ENCODE data around the gene ZIC5. TPM values are rescaled to one million over a fixed set of nuclear protein-coding genes. Genes with fewer than 3 reads are reported as not detected.

ZIC5 gene
- total RNA-seq, 1 donor from 2014 or later, result 0.27 TPM

DNA sequence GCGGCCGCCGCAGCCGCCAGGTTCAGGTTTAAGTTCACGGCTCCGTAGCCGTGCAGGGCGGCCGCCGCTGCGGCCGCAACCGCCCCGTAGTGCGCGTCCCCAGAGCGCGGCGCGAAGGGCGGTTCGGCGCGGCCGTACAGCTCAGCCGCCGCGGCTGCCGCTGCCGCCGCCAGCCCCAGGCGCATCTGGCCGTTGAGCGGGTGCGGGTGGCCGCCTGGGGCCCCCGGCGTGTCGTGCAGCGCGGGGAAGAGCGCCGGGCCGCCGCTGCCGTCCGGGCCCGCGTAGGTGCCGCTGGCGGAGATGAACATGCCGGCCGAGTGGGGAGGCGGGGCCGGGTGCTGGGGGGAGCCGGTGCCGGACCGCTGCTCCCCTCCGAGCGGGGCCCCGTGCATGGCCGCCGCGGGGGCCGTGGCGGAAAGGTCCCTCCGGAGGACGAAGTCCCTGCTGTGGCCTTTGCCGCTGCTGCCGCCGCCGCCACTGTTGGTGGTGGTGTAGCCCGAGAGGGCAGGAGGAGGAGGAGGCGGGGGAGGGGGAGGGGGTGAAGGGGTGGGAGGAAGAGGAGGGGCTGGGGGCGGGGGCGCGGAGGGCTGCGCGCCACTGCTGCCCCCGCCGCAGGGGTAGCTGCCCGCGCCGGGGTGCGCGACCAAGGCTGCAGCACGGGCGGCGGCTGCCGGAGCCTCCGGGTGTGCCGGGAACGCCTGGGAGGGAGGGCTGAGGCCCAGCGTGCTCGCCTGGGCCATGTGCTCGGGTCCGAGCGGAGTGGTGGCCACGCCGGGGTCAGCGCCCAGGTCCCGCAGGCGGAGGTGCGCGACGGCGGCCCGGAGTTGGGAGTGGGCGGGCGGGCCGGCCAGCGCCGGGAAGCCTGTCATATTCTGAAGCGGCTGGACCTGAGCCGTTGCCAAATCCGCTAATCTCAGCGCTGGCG is 654 bp downstream of the ZIC5 start:
- no peaks in the 10 kb centered on the region for H3K36me3 ChIP-seq (ENCODE audit: insufficient read depth, low read length)

DNA sequence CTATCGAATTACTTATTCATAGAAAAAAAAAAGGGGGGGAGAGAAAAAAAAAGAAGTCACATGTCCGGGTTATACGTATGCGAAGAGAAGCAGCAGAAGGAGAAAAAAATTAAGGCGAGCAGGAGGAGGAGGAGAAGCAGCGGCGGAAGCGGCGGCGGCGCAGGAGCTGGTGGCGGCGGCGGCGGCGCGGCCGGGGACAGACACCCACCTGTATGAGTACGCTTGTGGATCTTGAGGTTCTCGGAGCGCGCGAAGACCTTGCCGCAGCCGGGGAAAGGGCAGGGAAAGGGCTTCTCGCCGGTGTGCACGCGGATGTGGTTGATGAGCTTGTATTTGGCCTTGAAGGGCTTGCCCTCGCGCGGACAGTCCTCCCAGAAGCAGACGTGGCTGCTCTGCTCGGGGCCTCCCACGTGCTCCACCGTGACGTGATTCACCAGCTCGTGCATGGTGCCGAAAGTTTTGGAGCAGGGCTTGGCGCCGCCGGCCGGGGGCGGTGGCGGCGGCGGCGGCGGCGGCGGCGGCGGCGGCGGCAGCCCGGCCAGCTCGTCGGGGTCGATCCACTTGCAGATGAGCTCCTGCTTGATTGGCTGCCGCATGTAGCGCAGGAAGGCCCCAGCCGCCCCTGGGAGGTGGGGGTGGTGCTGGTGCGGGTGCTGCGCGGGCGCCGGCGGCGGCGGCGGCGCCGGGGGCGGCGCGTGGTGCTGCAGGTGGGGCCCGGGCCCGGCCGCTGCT is 1.5 kb downstream of the ZIC5 start:
- H3K79me2 ChIP-seq (ENCODE audit: insufficient read depth, low read length), result peaks cover 32% of the 10 kb centered on the region
- Mint-ChIP-seq H3K27ac (ENCODE audit: unreplicated experiment) (no peak overlapping the region), H3K4me3 (ENCODE audit: unreplicated experiment) (peak overlapping the region; percentile 64), H3K27me3 (ENCODE audit: low read depth, unreplicated experiment) (peaks cover 71% of the 10 kb centered on the region), H3K9me3 (ENCODE audit: unreplicated experiment) (peaks cover 26% of the 10 kb centered on the region), H3K36me3 (ENCODE audit: low read depth, unreplicated experiment) (peaks cover 3% of the 10 kb centered on the region), H3K4me1 (ENCODE audit: low read depth, unreplicated experiment) (no peaks in the 10 kb centered on the region)
- H3K4me3 ChIP-seq (ENCODE audit: insufficient read depth, low read depth, low read length), result peak overlapping the region; percentile 47
- H3K4me2 ChIP-seq (ENCODE audit: low read length), result peak overlapping the region; percentile 80
- FAIRE-seq (no peak), DNase-seq (ENCODE audit: low read depth) (no peak)
- H3K9me3 ChIP-seq (ENCODE audit: insufficient read depth, low read depth, low read length), result peaks cover 4% of the 10 kb centered on the region
- H3K36me3 ChIP-seq (ENCODE audit: insufficient read depth, low read length), result no peaks in the 10 kb centered on the region
- peaks cover 74% of the 10 kb centered on the region for H3K27me3 ChIP-seq (ENCODE audit: insufficient read depth, low read length)
- H3K4me1 ChIP-seq (ENCODE audit: insufficient read depth, low read length), result peaks cover 11% of the 10 kb centered on the region
- TF ChIP-seq EZH2 (IDR thresholded peaks at IDR 0.05; ENCODE audit: insufficient read depth, low read length), result no peak
- no peak for TF ChIP-seq CTCF (IDR thresholded peaks at IDR 0.05; ENCODE audit: insufficient read depth, low read depth, low read length)
- peak overlapping the region; percentile 52 for H3K27ac ChIP-seq (ENCODE audit: low read depth, low read length)
- peak overlapping the region; percentile 74 for H2AFZ ChIP-seq (ENCODE audit: low read depth, low read length)
- peak overlapping the region; percentile 79 for H3K9ac ChIP-seq (ENCODE audit: low read length)
- H4K20me1 ChIP-seq (ENCODE audit: insufficient read depth, low read length), result no peaks in the 10 kb centered on the region

More for the DNA sequence above, 654 bp downstream of the ZIC5 start:
- FAIRE-seq (no peak), DNase-seq (ENCODE audit: low read depth) (no peak)
- Mint-ChIP-seq H3K9me3 (ENCODE audit: unreplicated experiment) (peaks cover 26% of the 10 kb centered on the region), H3K27ac (ENCODE audit: unreplicated experiment) (peak overlapping the region; percentile 87), H3K27me3 (ENCODE audit: low read depth, unreplicated experiment) (peaks cover 71% of the 10 kb centered on the region), H3K36me3 (ENCODE audit: low read depth, unreplicated experiment) (peaks cover 3% of the 10 kb centered on the region), H3K4me1 (ENCODE audit: low read depth, unreplicated experiment) (no peaks in the 10 kb centered on the region), H3K4me3 (ENCODE audit: unreplicated experiment) (no peak overlapping the region)
- Histone ChIP-seq H3K4me3 (ENCODE audit: insufficient read depth, low read depth, low read length) (peak overlapping the region; percentile 47), H3K4me1 (ENCODE audit: insufficient read depth, low read length) (peaks cover 11% of the 10 kb centered on the region), H3K27me3 (ENCODE audit: insufficient read depth, low read length) (peaks cover 74% of the 10 kb centered on the region), H3K27ac (ENCODE audit: low read depth, low read length) (no peak overlapping the region), H3K4me2 (ENCODE audit: low read length) (peak overlapping the region; percentile 80), H3K9me3 (ENCODE audit: insufficient read depth, low read depth, low read length) (peaks cover 4% of the 10 kb centered on the region), H3K79me2 (ENCODE audit: insufficient read depth, low read length) (peaks cover 28% of the 10 kb centered on the region), H3K9ac (ENCODE audit: low read length) (peak overlapping the region; percentile 32), H2AFZ (ENCODE audit: low read depth, low read length) (peak overlapping the region; percentile 39), H4K20me1 (ENCODE audit: insufficient read depth, low read length) (no peaks in the 10 kb centered on the region)
- TF ChIP-seq CTCF (IDR thresholded peaks at IDR 0.05; ENCODE audit: insufficient read depth, low read depth, low read length), result no peak
- TF ChIP-seq EZH2 (IDR thresholded peaks at IDR 0.05; ENCODE audit: insufficient read depth, low read length), result peak; percentile 84
